HCT116 (cell line): ENCODE data around the gene MYRFL. TPM values are rescaled to one million over a fixed set of nuclear protein-coding genes. Genes with fewer than 3 reads are reported as not detected.

Experiments used
- ATAC-seq: fragments of 200-7000 bp; cut with Tn5 transposase; 2 replicates; pipeline ENCODE4 v1.9.1; 2020; ENCODE audit warnings: mild to moderate bottlenecking, moderate library complexity
- BruUV-seq: library from RNA; stranded (reverse); fragments of 400-500 nt; replicated peaks from 2 replicates; lab custom pipeline; 2021; lab: Mats Ljungman, UMichigan
- CTCF ChIA-PET: fragments of 300-600 bp; sonication (Branson Sonifier 250); formaldehyde crosslinking; loops from one replicate; lab custom pipeline; 2021; ENCODE audit warnings: antibody characterized with exemption; lab: Charles Lee
- POLR2A ChIA-PET: fragments of 300-600, 350-600 bp; sonication (Branson Sonifier 250); formaldehyde crosslinking; loops from one replicate; lab custom pipeline; 2021; ENCODE audit warnings: antibody characterized with exemption; lab: Charles Lee
- RAD21 ChIA-PET, 2 experiments: fragments of 300-600 bp; sonication (Branson Sonifier 250); formaldehyde crosslinking; loops; one replicate each; lab custom pipeline; 2023; ENCODE audit warnings: low total read pairs in 2 of 2; ENCODE audit not compliant: uncharacterized antibody in 2 of 2, unreplicated experiment in 2 of 2, low non-redundant PET in 1 of 2; lab: Charles Lee
- DNase-seq: peaks from one replicate; pipeline ENCODE4 v3.0.0-alpha.2; 2010; ENCODE audit warnings: low read depth, low spot score
- H2AFZ ChIP-seq: fragments of 200-600 bp; shearing (Covaris generic), sonication (generic); 2 replicates; pipeline ENCODE4 v1.6.1; 2017; ENCODE audit warnings: low read depth, mixed run types, mixed read lengths, antibody characterized with exemption, low read length; ENCODE audit not compliant: poor library complexity, severe bottlenecking
- H3K27ac ChIP-seq: 2 replicates; pipeline ENCODE4 v1.5.1; 2012; ENCODE audit warnings: low read depth, low read length
- H3K27me3 ChIP-seq: fragments of 200-600 bp; sonication (generic); 2 replicates; pipeline ENCODE4 v1.6.1; 2016; ENCODE audit warnings: mixed run types, low read length, mixed read lengths; ENCODE audit not compliant: insufficient read depth
- H3K36me3 ChIP-seq, 2 experiments: fragments of 200-500 bp in 1 of 2; fragments of 200-600 bp in 1 of 2; sonication (Bioruptor generic) in 1 of 2; sonication (generic) in 1 of 2; 2 replicates each; pipeline versions ENCODE4 v1.5.1 to v1.6.1; 2014 to 2016; ENCODE audit warnings: low read length in 2 of 2, inconsistent platforms in 1 of 2, mixed read lengths in 1 of 2, mixed run types in 1 of 2; ENCODE audit not compliant: insufficient read depth in 2 of 2, control insufficient read depth in 1 of 2
- H3K4me1 ChIP-seq, 2 experiments: fragments of 200-600 bp in 1 of 2; sonication (generic) in 1 of 2; 2 replicates each; pipeline versions ENCODE4 v1.5.1 to v1.6.1; 2012 to 2017; ENCODE audit warnings: low read length in 2 of 2, inconsistent platforms in 1 of 2, mild to moderate bottlenecking in 1 of 2, mixed read lengths in 1 of 2, mixed run types in 1 of 2, moderate library complexity in 1 of 2; ENCODE audit not compliant: insufficient read depth in 2 of 2, control insufficient read depth in 1 of 2
- H3K4me2 ChIP-seq: fragments of 200-600 bp; sonication (generic); 2 replicates; pipeline ENCODE4 v1.6.1; 2017; ENCODE audit warnings: mixed run types, low read length, mixed read lengths
- H3K4me3 ChIP-seq, 2 experiments: fragments of 200-600 bp in 1 of 2; sonication (generic) in 1 of 2; replicated peaks in 1 of 2; 2 replicates each; pipeline ENCODE4 v1.5.1; 2011 to 2016; ENCODE audit warnings: low read length in 2 of 2, control low read depth in 1 of 2, low read depth in 1 of 2, mild to moderate bottlenecking in 1 of 2, mixed read lengths in 1 of 2, mixed run types in 1 of 2
- H3K79me2 ChIP-seq: fragments of 200-600 bp; sonication (generic); 2 replicates; pipeline ENCODE4 v1.6.1; 2017; ENCODE audit warnings: mild to moderate bottlenecking, mixed run types, low read length, moderate library complexity, mixed read lengths; ENCODE audit not compliant: insufficient read depth
- H3K9ac ChIP-seq: fragments of 200-600 bp; sonication (generic); 2 replicates; pipeline ENCODE4 v1.6.1; 2016; ENCODE audit warnings: low read length, mixed read lengths
- H3K9me2 ChIP-seq: fragments of 200-600 bp; sonication (generic), shearing (Covaris generic); 2 replicates; pipeline ENCODE4 v1.6.1; 2017; ENCODE audit warnings: mixed run types, mild to moderate bottlenecking, moderate library complexity; ENCODE audit not compliant: insufficient read depth
- H3K9me3 ChIP-seq, 2 experiments: fragments of 200-500 bp in 1 of 2; fragments of 200-600 bp in 1 of 2; sonication (Bioruptor generic) in 1 of 2; sonication (generic) in 1 of 2; 2 replicates each; pipeline ENCODE4 v1.6.1; 2014 to 2017; ENCODE audit warnings: low read length in 2 of 2, mixed read lengths in 2 of 2, inconsistent platforms in 1 of 2, low read depth in 1 of 2, mild to moderate bottlenecking in 1 of 2, mixed run types in 1 of 2, moderate library complexity in 1 of 2; ENCODE audit not compliant: control insufficient read depth in 1 of 2, insufficient read depth in 1 of 2
- H4K20me1 ChIP-seq: fragments of 200-600 bp; sonication (generic), shearing (Covaris generic); 2 replicates; pipeline ENCODE4 v1.6.1; 2017; ENCODE audit warnings: mixed run types, mild to moderate bottlenecking, moderate library complexity; ENCODE audit not compliant: insufficient read depth
- ELF1 ChIP-seq: IDR thresholded peaks from 2 replicates; pipeline ENCODE4 v1.6.1; 2012; ENCODE audit warnings: low read depth, borderline replicate concordance
- EZH2 ChIP-seq: fragments of 200-600 bp; sonication (generic); IDR thresholded peaks from 2 replicates; pipeline ENCODE4 v1.6.1; 2017; ENCODE audit warnings: antibody characterized with exemption, mixed run types
- EZH2phosphoT487 ChIP-seq: fragments of 200-600 bp; IDR thresholded peaks from 2 replicates; pipeline ENCODE4 v1.6.1; 2018; ENCODE audit warnings: antibody characterized with exemption, borderline replicate concordance
- POLR2A ChIP-seq: IDR thresholded peaks from 2 replicates; pipeline ENCODE4 v1.7.0; 2011; ENCODE audit warnings: borderline replicate concordance; ENCODE audit not compliant: insufficient read depth, insufficient read length; ENCODE audit errors: extremely low read depth
- POLR2AphosphoS5 ChIP-seq: IDR thresholded peaks from 2 replicates; pipeline ENCODE4 v1.6.1; 2011; ENCODE audit warnings: mild to moderate bottlenecking, low read depth, low read length, moderate library complexity
- RAD21 ChIP-seq: IDR thresholded peaks from 2 replicates; pipeline ENCODE4 v1.6.1; 2012; ENCODE audit warnings: low read depth, mild to moderate bottlenecking
- SIN3A ChIP-seq: IDR thresholded peaks from 2 replicates; pipeline ENCODE4 v1.6.1; 2012; ENCODE audit warnings: low read depth
- SRF ChIP-seq: IDR thresholded peaks from 2 replicates; pipeline ENCODE4 v1.6.1; 2012; ENCODE audit warnings: low read depth
- TCF7L2 ChIP-seq: IDR thresholded peaks from 2 replicates; pipeline ENCODE4 v1.7.0; 2011; ENCODE audit warnings: borderline replicate concordance, inconsistent platforms; ENCODE audit not compliant: insufficient read depth, insufficient read length; ENCODE audit errors: extremely low read depth
- ZFX ChIP-seq: fragments of 450-650 bp; IDR thresholded peaks from 2 replicates; pipeline ENCODE4 v1.6.1; 2017
- intact Hi-C: fragments of 100-400 bp; cut with micrococcal nuclease; formaldehyde crosslinking; loops from 2 replicates; pipeline ENCODE4 v1.10.0; 2022
- total RNA-seq: library from RNA; stranded (reverse); gene quantifications from one replicate; pipeline ENCODE4 v1.2.1, GENCODE V29; 2021; ENCODE audit not compliant: unreplicated experiment
- TF ChIP-seq, protein P1 (sequence below): IDR thresholded peaks from 2 replicates; pipeline ENCODE4 v1.6.1; 2011; ENCODE audit warnings: mild to moderate bottlenecking, low read length, moderate library complexity; ENCODE audit not compliant: insufficient replicate concordance; ENCODE audit errors: extremely low read depth
- TF ChIP-seq, protein P2 (sequence below), 3 experiments: fragments of 200-600 bp in 1 of 3; sonication (generic) in 1 of 3; IDR thresholded peaks in 2 of 3; conservative IDR thresholded peaks in 1 of 3; 2 replicates each; pipeline ENCODE4 v1.5.1; 2012 to 2017; ENCODE audit warnings: low read depth in 2 of 3, low read length in 2 of 3, antibody characterized with exemption in 1 of 3, borderline replicate concordance in 1 of 3, control low read depth in 1 of 3, mild to moderate bottlenecking in 1 of 3, mixed read lengths in 1 of 3, mixed run types in 1 of 3, moderate library complexity in 1 of 3; ENCODE audit not compliant: insufficient read depth in 1 of 3
- TF ChIP-seq, protein P3 (sequence below): IDR thresholded peaks from 2 replicates; pipeline ENCODE4 v1.6.1; 2012; ENCODE audit warnings: low read depth

The MYRFL gene
- total RNA-seq, 1 experiment from 2014 or later, result 0.30 TPM

DNA sequence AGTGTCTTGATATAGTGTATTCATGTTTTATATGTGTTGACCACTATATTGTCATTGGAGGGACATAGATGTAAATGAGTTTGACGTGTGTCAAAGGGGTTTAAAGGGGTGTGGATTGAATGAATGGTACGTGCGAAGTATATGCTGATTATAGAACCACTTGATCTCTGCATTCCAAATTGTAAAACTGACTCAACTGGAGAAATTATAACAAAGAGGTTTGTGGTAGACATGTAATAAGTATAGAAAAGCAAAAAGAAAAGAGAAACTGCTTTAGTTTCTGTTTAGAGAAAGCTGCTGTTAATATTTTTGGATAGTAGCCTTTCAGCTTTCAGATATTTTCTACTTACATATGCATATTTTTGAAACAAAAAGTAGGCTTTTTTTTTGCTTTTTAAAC, 8.9 kb upstream of the MYRFL start:
- no peak overlapping the region for H3K9ac ChIP-seq
- no peaks in the 10 kb centered on the region for H3K9me3 ChIP-seq
- H3K4me2 ChIP-seq, result no peak overlapping the region
- BruUV-seq, result no TSS peak
- ATAC-seq, result no peak
- no peaks in the 10 kb centered on the region for H3K79me2 ChIP-seq
- intact Hi-C loops, result no loop called here
- no peaks in the 10 kb centered on the region for H4K20me1 ChIP-seq
- H3K36me3 ChIP-seq, result no peaks in the 10 kb centered on the region
- H3K4me3 ChIP-seq, result no peak overlapping the region
- no peaks in the 10 kb centered on the region for H3K27me3 ChIP-seq
- POLR2A ChIA-PET, result no interaction called here
- RAD21 ChIA-PET, result no interaction called here
- TF ChIP-seq, protein P1, sequence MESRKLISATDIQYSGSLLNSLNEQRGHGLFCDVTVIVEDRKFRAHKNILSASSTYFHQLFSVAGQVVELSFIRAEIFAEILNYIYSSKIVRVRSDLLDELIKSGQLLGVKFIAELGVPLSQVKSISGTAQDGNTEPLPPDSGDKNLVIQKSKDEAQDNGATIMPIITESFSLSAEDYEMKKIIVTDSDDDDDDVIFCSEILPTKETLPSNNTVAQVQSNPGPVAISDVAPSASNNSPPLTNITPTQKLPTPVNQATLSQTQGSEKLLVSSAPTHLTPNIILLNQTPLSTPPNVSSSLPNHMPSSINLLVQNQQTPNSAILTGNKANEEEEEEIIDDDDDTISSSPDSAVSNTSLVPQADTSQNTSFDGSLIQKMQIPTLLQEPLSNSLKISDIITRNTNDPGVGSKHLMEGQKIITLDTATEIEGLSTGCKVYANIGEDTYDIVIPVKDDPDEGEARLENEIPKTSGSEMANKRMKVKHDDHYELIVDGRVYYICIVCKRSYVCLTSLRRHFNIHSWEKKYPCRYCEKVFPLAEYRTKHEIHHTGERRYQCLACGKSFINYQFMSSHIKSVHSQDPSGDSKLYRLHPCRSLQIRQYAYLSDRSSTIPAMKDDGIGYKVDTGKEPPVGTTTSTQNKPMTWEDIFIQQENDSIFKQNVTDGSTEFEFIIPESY, result no peak
- TF ChIP-seq SRF (no peak), POLR2A (no peak), SIN3A (no peak), EZH2phosphoT487 (no peak), EZH2 (no peak), POLR2AphosphoS5 (no peak), ZFX (no peak), TCF7L2 (no peak), RAD21 (no peak), ELF1 (no peak)
- TF ChIP-seq, protein P2, sequence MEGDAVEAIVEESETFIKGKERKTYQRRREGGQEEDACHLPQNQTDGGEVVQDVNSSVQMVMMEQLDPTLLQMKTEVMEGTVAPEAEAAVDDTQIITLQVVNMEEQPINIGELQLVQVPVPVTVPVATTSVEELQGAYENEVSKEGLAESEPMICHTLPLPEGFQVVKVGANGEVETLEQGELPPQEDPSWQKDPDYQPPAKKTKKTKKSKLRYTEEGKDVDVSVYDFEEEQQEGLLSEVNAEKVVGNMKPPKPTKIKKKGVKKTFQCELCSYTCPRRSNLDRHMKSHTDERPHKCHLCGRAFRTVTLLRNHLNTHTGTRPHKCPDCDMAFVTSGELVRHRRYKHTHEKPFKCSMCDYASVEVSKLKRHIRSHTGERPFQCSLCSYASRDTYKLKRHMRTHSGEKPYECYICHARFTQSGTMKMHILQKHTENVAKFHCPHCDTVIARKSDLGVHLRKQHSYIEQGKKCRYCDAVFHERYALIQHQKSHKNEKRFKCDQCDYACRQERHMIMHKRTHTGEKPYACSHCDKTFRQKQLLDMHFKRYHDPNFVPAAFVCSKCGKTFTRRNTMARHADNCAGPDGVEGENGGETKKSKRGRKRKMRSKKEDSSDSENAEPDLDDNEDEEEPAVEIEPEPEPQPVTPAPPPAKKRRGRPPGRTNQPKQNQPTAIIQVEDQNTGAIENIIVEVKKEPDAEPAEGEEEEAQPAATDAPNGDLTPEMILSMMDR (IDR thresholded peaks at IDR 0.05 in 2 of 3, conservative IDR thresholded peaks at IDR 0.05 in 1 of 3; ENCODE audit: borderline replicate concordance in 1 of 3, insufficient read depth in 1 of 3, low read depth in 2 of 3, low read length in 2 of 3), result no peak
- TF ChIP-seq, protein P3, sequence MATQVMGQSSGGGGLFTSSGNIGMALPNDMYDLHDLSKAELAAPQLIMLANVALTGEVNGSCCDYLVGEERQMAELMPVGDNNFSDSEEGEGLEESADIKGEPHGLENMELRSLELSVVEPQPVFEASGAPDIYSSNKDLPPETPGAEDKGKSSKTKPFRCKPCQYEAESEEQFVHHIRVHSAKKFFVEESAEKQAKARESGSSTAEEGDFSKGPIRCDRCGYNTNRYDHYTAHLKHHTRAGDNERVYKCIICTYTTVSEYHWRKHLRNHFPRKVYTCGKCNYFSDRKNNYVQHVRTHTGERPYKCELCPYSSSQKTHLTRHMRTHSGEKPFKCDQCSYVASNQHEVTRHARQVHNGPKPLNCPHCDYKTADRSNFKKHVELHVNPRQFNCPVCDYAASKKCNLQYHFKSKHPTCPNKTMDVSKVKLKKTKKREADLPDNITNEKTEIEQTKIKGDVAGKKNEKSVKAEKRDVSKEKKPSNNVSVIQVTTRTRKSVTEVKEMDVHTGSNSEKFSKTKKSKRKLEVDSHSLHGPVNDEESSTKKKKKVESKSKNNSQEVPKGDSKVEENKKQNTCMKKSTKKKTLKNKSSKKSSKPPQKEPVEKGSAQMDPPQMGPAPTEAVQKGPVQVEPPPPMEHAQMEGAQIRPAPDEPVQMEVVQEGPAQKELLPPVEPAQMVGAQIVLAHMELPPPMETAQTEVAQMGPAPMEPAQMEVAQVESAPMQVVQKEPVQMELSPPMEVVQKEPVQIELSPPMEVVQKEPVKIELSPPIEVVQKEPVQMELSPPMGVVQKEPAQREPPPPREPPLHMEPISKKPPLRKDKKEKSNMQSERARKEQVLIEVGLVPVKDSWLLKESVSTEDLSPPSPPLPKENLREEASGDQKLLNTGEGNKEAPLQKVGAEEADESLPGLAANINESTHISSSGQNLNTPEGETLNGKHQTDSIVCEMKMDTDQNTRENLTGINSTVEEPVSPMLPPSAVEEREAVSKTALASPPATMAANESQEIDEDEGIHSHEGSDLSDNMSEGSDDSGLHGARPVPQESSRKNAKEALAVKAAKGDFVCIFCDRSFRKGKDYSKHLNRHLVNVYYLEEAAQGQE, result no peak
- TF ChIP-seq, all 23 proteins: peak for 0
- Histone ChIP-seq H3K27ac (no peak overlapping the region), H3K4me1 (peaks cover 3 to 10% of the 10 kb centered on the region in 2 experiments), H2AFZ (no peak overlapping the region), H3K9me2 (no peaks in the 10 kb centered on the region)
- CTCF ChIA-PET, result no interaction called here
- DNase-seq, result no peak
